MM.1S (cell line): ENCODE results near the gene SUCNR1.

Source experiments
- DNase-seq: peaks from one replicate; pipeline ENCODE4 v3.0.0-alpha.2; 2015
- H2AFZ ChIP-seq: fragments of 300-600 bp; sonication (generic); 2 replicates; pipeline ENCODE4 v1.6.0; 2016; ENCODE audit warnings: antibody characterized with exemption, low read length
- H3F3A ChIP-seq: fragments of 300-600 bp; sonication (generic); 2 replicates; pipeline ENCODE4 v1.6.1; 2016; ENCODE audit warnings: mild to moderate bottlenecking, antibody characterized with exemption, low read length, moderate library complexity, mixed read lengths; ENCODE audit not compliant: insufficient read depth
- H3K27ac ChIP-seq: fragments of 300-600 bp; sonication (generic); 2 replicates; pipeline ENCODE4 v1.5.1; 2016; ENCODE audit warnings: mild to moderate bottlenecking, low read length
- H3K27me3 ChIP-seq: fragments of 300-600 bp; sonication (generic); replicated peaks from 2 replicates; pipeline ENCODE4 v1.6.0; 2016; ENCODE audit warnings: low read length; ENCODE audit not compliant: insufficient read depth
- H3K36me3 ChIP-seq: fragments of 300-600 bp; sonication (generic); replicated peaks from 2 replicates; pipeline ENCODE4 v1.6.1; 2016; ENCODE audit warnings: mild to moderate bottlenecking, low read length, mixed read lengths; ENCODE audit not compliant: insufficient read depth
- H3K4me1 ChIP-seq: fragments of 300-600 bp; sonication (generic); 2 replicates; pipeline ENCODE4 v1.6.1; 2016; ENCODE audit warnings: low read length, mixed read lengths
- H3K4me2 ChIP-seq: fragments of 300-600 bp; sonication (generic); 2 replicates; pipeline ENCODE4 v1.6.0; 2016; ENCODE audit warnings: low read depth, low read length
- H3K4me3 ChIP-seq: fragments of 300-600 bp; sonication (generic); 2 replicates; pipeline ENCODE4 v1.5.1; 2016; ENCODE audit warnings: low read length, mixed read lengths
- H3K79me2 ChIP-seq: fragments of 300-600 bp; sonication (generic); 2 replicates; pipeline ENCODE4 v1.6.1; 2016; ENCODE audit warnings: mixed run types, low read length, mixed read lengths
- H3K9ac ChIP-seq: fragments of 300-600 bp; sonication (generic); 2 replicates; pipeline ENCODE4 v1.6.1; 2016; ENCODE audit warnings: low read length, mixed read lengths
- H3K9me2 ChIP-seq: fragments of 300-600 bp; sonication (generic); replicated peaks from 2 replicates; pipeline ENCODE4 v1.6.1; 2016; ENCODE audit warnings: mild to moderate bottlenecking, low read length, mixed read lengths; ENCODE audit not compliant: insufficient read depth
- H3K9me3 ChIP-seq: fragments of 300-600 bp; sonication (generic); replicated peaks from 2 replicates; pipeline ENCODE4 v1.6.1; 2016; ENCODE audit warnings: mild to moderate bottlenecking, low read length, mixed read lengths; ENCODE audit not compliant: insufficient read depth
- H4K20me1 ChIP-seq: fragments of 300-600 bp; sonication (generic); 2 replicates; pipeline ENCODE4 v1.6.1; 2016; ENCODE audit warnings: mild to moderate bottlenecking, low read length, moderate library complexity, mixed read lengths; ENCODE audit not compliant: insufficient read depth
- CTCF ChIP-seq: fragments of 300-600 bp; sonication (generic); IDR thresholded peaks from 2 replicates; pipeline ENCODE4 v1.5.1; 2016; ENCODE audit warnings: antibody characterized with exemption, low read length, mixed read lengths
- EZH2 ChIP-seq: fragments of 300-600 bp; sonication (generic); optimal IDR thresholded peaks from 2 replicates; pipeline ENCODE3; 2017; ENCODE audit warnings: low read depth, mild to moderate bottlenecking, antibody characterized with exemption, low read length, mixed read lengths
- EZH2phosphoT487 ChIP-seq: fragments of 300-600 bp; sonication (generic); IDR thresholded peaks from 2 replicates; pipeline ENCODE4 v1.6.1; 2018; ENCODE audit warnings: antibody characterized with exemption, low read length

The SUCNR1 gene

GRCh38 chr3:151912028-151912427 is 38.6 kb downstream of the SUCNR1 start:
- DNase-seq = no peak
- H3K9me3 ChIP-seq = no peaks in the 10 kb centered on the region
- H2AFZ ChIP-seq = no peak overlapping the region
- H3K4me2 ChIP-seq = no peak overlapping the region
- no peaks in the 10 kb centered on the region for H3K9me2 ChIP-seq
- no peaks in the 10 kb centered on the region for H3K36me3 ChIP-seq
- no peak overlapping the region for H3K4me3 ChIP-seq
- no peaks in the 10 kb centered on the region for H3K79me2 ChIP-seq
- no peaks in the 10 kb centered on the region for H3K27me3 ChIP-seq
- H3K9ac ChIP-seq = no peak overlapping the region
- no peaks in the 10 kb centered on the region for H3F3A ChIP-seq
- no peaks in the 10 kb centered on the region for H3K4me1 ChIP-seq
- no peaks in the 10 kb centered on the region for H4K20me1 ChIP-seq
- TF ChIP-seq CTCF = no peak
- no peak overlapping the region for H3K27ac ChIP-seq

GRCh38 chr3:151916781-151917180 is 43.3 kb downstream of the SUCNR1 start:
- Histone ChIP-seq H3K9me3 (no peaks in the 10 kb centered on the region), H3K4me3 (no peak overlapping the region), H3K36me3 (no peaks in the 10 kb centered on the region), H3K79me2 (no peaks in the 10 kb centered on the region), H3K27me3 (no peaks in the 10 kb centered on the region), H3K9me2 (no peaks in the 10 kb centered on the region), H3K9ac (no peak overlapping the region), H4K20me1 (no peaks in the 10 kb centered on the region), H3F3A (no peaks in the 10 kb centered on the region), H3K27ac (no peak overlapping the region), H3K4me1 (no peaks in the 10 kb centered on the region), H2AFZ (no peak overlapping the region), H3K4me2 (no peak overlapping the region)
- TF ChIP-seq EZH2phosphoT487 (no peak), EZH2 (no peak), CTCF (no peak)
- DNase-seq = no peak

- H2AFZ ChIP-seq = no peak overlapping the region
- no peaks in the 10 kb centered on the region for H3K9me2 ChIP-seq
- H4K20me1 ChIP-seq = no peaks in the 10 kb centered on the region
- TF ChIP-seq EZH2 = no peak
- peak; percentile 66 for TF ChIP-seq CTCF
- TF ChIP-seq EZH2phosphoT487 = no peak
- H3K4me3 ChIP-seq = no peak overlapping the region
- no peak overlapping the region for H3K4me2 ChIP-seq
- H3K27ac ChIP-seq = no peak overlapping the region
- no peaks in the 10 kb centered on the region for H3K4me1 ChIP-seq
- no peaks in the 10 kb centered on the region for H3F3A ChIP-seq
- no peaks in the 10 kb centered on the region for H3K9me3 ChIP-seq
- H3K9ac ChIP-seq = no peak overlapping the region
- H3K79me2 ChIP-seq = no peaks in the 10 kb centered on the region
- H3K36me3 ChIP-seq = no peaks in the 10 kb centered on the region
- no peaks in the 10 kb centered on the region for H3K27me3 ChIP-seq
- DNase-seq = peak; percentile 52
Measured at GRCh38 chr3:151918253-151919029, 45.0 kb downstream of the SUCNR1 start.
